ENCODE results near the gene PHKB. TPM values are rescaled to one million over a fixed set of nuclear protein-coding genes. Genes with fewer than 3 reads are reported as not detected.

PHKB gene
- total RNA-seq: 47.8 and 97.4 TPM in 2 replicates

DNA sequence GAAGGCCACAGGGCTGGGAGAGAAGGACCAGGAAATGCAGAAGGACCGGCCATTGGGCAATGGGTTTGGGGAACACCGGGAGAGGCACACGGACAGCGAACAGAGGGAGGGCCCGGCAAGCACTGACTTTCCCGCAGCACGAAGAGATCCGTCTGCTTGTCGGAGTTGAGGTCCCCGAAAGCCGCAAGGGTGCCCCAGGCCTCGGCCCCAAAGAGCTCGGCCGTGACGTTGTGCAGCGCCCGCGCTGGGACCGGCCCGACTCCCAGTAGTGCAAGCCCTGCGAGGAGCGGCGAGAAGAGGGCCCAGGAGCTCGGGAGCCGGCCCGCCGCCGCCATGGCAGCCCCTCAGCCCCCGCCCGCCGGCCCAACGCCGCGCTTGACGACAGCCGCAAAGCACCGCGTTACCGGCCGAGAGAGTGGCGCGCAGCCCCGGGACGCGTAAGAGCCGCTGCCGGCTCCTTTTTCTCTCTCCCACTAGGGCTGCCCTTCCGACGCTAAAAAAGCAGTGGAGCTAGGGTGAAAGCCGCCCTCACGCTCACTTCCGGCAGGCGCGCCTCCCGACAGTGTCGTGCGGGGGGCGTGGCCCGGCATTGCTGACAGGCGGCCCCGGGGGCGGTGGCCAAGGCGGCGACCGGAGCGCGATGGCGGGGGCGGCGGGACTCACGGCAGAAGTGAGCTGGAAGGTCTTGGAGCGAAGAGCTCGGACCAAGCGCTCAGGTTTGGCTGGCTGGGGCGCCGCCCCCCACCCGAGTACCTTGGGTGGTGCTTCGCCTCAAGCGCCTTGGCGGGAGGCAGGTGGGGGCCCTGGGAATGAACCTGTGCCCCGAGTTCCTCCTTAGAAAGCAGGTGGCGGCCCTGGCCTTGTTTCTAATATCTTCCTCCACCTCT lies at the start of gene PHKB, which contains the start of gene ITFG1:
PHKB (plus strand) TSS at position 621 of the 887 bp plus-strand sequence; CDS start at position 641, 20 bp downstream.
ITFG1 (minus strand) TSS at position 353 of the 887 bp plus-strand sequence; CDS start at position 335, 18 bp downstream.

Other genes starting within 250 kb of the PHKB start
- gene ITFG1, start 268 bp upstream of the PHKB start, total RNA-seq: 55.4 and 96.3 TPM in 2 replicates

Data from nasal cavity respiratory epithelium epithelial cell of viscerocranial mucosa (primary cell).